Measurements from ENCODE around the gene STRN4. TPM values are rescaled to one million over a fixed set of nuclear protein-coding genes. Genes with fewer than 3 reads are reported as not detected.

The STRN4 gene
- total RNA-seq, 1 donor from 2014 or later: 115 TPM

GRCh38 chr19:46726551-46726950 is 19.7 kb downstream of the STRN4 start:
- no peak for TF ChIP-seq CTCF (IDR thresholded peaks at IDR 0.05; ENCODE audit: unreplicated experiment)
- Mint-ChIP-seq H3K27me3 (no peaks in the 10 kb centered on the region), H3K36me3 (ENCODE audit: insufficient read depth) (peaks cover 18% of the 10 kb centered on the region), H3K4me3 (ENCODE audit: low read depth) (no peak overlapping the region), H3K27ac (no peak overlapping the region), H3K9me3 (ENCODE audit: low read depth) (no peaks in the 10 kb centered on the region), H3K4me1 (ENCODE audit: low read depth) (no peaks in the 10 kb centered on the region)
- no peak for DNase-seq (ENCODE audit: low spot score, unreplicated experiment)

- Mint-ChIP-seq H3K4me3 (ENCODE audit: low read depth) (no peak overlapping the region), H3K9me3 (ENCODE audit: low read depth) (no peaks in the 10 kb centered on the region), H3K36me3 (ENCODE audit: insufficient read depth) (peaks cover 14% of the 10 kb centered on the region), H3K27ac (no peak overlapping the region), H3K27me3 (no peaks in the 10 kb centered on the region), H3K4me1 (ENCODE audit: low read depth) (no peaks in the 10 kb centered on the region)
- no peak for DNase-seq (ENCODE audit: low spot score, unreplicated experiment)
- no peak for TF ChIP-seq CTCF (IDR thresholded peaks at IDR 0.05; ENCODE audit: unreplicated experiment)
Observed at GRCh38 chr19:46725859-46726393, 20.3 kb downstream of the STRN4 start.

- DNase-seq (ENCODE audit: low spot score, unreplicated experiment): no peak
- no peak overlapping the region for H3K27ac Mint-ChIP-seq
Observed at GRCh38 chr19:46725036-46725820, 21.0 kb downstream of the STRN4 start.

GRCh38 chr19:46724468-46724867 is 21.8 kb downstream of the STRN4 start:
- TF ChIP-seq CTCF (IDR thresholded peaks at IDR 0.05; ENCODE audit: unreplicated experiment): no peak
- no peaks in the 10 kb centered on the region for H3K27me3 Mint-ChIP-seq
- peaks cover 13% of the 10 kb centered on the region for H3K36me3 Mint-ChIP-seq (ENCODE audit: insufficient read depth)
- H3K4me3 Mint-ChIP-seq (ENCODE audit: low read depth): no peak overlapping the region
- no peaks in the 10 kb centered on the region for H3K9me3 Mint-ChIP-seq (ENCODE audit: low read depth)
- no peak for DNase-seq (ENCODE audit: low spot score, unreplicated experiment)
- no peaks in the 10 kb centered on the region for H3K4me1 Mint-ChIP-seq (ENCODE audit: low read depth)
- no peak overlapping the region for H3K27ac Mint-ChIP-seq

More at GRCh38 chr19:46725036-46725820, 21.0 kb downstream of the STRN4 start:
- H3K9me3 Mint-ChIP-seq (ENCODE audit: low read depth): no peaks in the 10 kb centered on the region
- TF ChIP-seq CTCF (IDR thresholded peaks at IDR 0.05; ENCODE audit: unreplicated experiment): no peak
- H3K4me3 Mint-ChIP-seq (ENCODE audit: low read depth): no peak overlapping the region
- H3K27me3 Mint-ChIP-seq: no peaks in the 10 kb centered on the region
- H3K36me3 Mint-ChIP-seq (ENCODE audit: insufficient read depth): peaks cover 13% of the 10 kb centered on the region
- H3K4me1 Mint-ChIP-seq (ENCODE audit: low read depth): no peaks in the 10 kb centered on the region

- Mint-ChIP-seq H3K9me3 (ENCODE audit: low read depth) (no peaks in the 10 kb centered on the region), H3K27ac (no peak overlapping the region), H3K27me3 (no peaks in the 10 kb centered on the region), H3K4me1 (ENCODE audit: low read depth) (no peaks in the 10 kb centered on the region), H3K4me3 (ENCODE audit: low read depth) (no peak overlapping the region), H3K36me3 (ENCODE audit: insufficient read depth) (peaks cover 11% of the 10 kb centered on the region)
- no peak for DNase-seq (ENCODE audit: low spot score, unreplicated experiment)
- TF ChIP-seq CTCF (IDR thresholded peaks at IDR 0.05; ENCODE audit: unreplicated experiment): no peak
Observed at GRCh38 chr19:46723471-46723870, 22.8 kb downstream of the STRN4 start.
